Measurements from ENCODE around the gene GPATCH1.

GRCh38 chr19:33129901-33130300, 48.9 kb downstream of the GPATCH1 start:
- TF ChIP-seq ZNF140 (CRISPR knock-in tag; IDR thresholded peaks at IDR 0.05) (no peak), TFAP4 (CRISPR knock-in tag; IDR thresholded peaks at IDR 0.05; ENCODE audit: borderline replicate concordance) (no peak), REST (IDR thresholded peaks at IDR 0.05; ENCODE audit: borderline replicate concordance) (no peak), REST (CRISPR knock-in tag; IDR thresholded peaks at IDR 0.05; ENCODE audit: low read depth) (no peak), CTBP1 (IDR thresholded peaks at IDR 0.05; ENCODE audit: borderline replicate concordance) (no peak), TBL1XR1 (IDR thresholded peaks at IDR 0.05; ENCODE audit: low read length in 2 of 2) (no peak), STAG1 (CRISPR knock-in tag; IDR thresholded peaks at IDR 0.05; ENCODE audit: borderline replicate concordance) (no peak), POLR2A (conservative IDR thresholded peaks at IDR 0.05) (no peak), ZNF449 (CRISPR knock-in tag; IDR thresholded peaks at IDR 0.05) (no peak), MXI1 (IDR thresholded peaks at IDR 0.05; ENCODE audit: low read depth, low read length) (no peak), AFF1 (IDR thresholded peaks at IDR 0.05; ENCODE audit: low read depth in 1 of 2, partially characterized antibody in 2 of 2) (no peak), CBX3 (IDR thresholded peaks at IDR 0.05; ENCODE audit: borderline replicate concordance in 1 of 2, low read length in 2 of 2) (no peak), FOXA3 (CRISPR knock-in tag; conservative IDR thresholded peaks at IDR 0.05 in 1 of 2, IDR thresholded peaks at IDR 0.05 in 1 of 2) (no peak)

All from K562 (cell line).